ENCODE results near the gene SMIM20.

DNA sequence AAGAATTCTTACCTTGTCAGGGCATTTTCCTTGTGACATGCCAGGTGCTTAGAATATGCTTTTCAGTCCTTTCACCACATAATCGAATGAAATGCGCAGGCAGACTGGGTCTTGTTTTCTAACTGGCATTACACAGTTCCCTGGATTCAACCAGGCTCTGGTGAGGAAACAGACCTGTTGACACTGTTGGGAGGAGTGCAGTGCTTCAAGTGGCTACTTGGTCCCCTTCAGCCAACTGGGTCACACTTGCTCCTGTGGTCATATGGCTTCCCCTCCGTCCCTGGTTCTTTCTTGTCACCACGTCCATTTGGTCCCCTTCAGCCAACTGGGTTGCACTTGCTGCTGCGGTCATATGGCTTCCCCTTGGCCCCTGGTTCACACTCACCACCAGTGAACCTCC lies 9.7 kb downstream of the SMIM20 start:
- TF ChIP-seq ARNT (IDR thresholded peaks at IDR 0.05) (no peak), SUZ12 (IDR thresholded peaks at IDR 0.05) (no peak), BHLHE40 (IDR thresholded peaks at IDR 0.05; ENCODE audit: borderline replicate concordance) (no peak), FOXK2 (IDR thresholded peaks at IDR 0.05) (no peak), FOXM1 (IDR thresholded peaks at IDR 0.05; ENCODE audit: borderline replicate concordance) (no peak), ELF4 (IDR thresholded peaks at IDR 0.05) (no peak), CTBP1 (IDR thresholded peaks at IDR 0.05; ENCODE audit: borderline replicate concordance) (no peak), TARDBP (IDR thresholded peaks at IDR 0.05) (no peak), SP1 (IDR thresholded peaks at IDR 0.05) (no peak), FOXA1 (IDR thresholded peaks at IDR 0.05) (no peak)
- TF ChIP-seq, protein P1, sequence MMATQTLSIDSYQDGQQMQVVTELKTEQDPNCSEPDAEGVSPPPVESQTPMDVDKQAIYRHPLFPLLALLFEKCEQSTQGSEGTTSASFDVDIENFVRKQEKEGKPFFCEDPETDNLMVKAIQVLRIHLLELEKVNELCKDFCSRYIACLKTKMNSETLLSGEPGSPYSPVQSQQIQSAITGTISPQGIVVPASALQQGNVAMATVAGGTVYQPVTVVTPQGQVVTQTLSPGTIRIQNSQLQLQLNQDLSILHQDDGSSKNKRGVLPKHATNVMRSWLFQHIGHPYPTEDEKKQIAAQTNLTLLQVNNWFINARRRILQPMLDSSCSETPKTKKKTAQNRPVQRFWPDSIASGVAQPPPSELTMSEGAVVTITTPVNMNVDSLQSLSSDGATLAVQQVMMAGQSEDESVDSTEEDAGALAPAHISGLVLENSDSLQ (IDR thresholded peaks at IDR 0.05), result no peak
